ENCODE results near the gene CHST12. TPM values are rescaled to one million over a fixed set of nuclear protein-coding genes. Genes with fewer than 3 reads are reported as not detected.

Gene CHST12
- total RNA-seq, 1 experiment from 2014 or later: 19.3 TPM

GRCh38 chr7:2437136-2437535 lies 33.7 kb downstream of the CHST12 start:
- Histone ChIP-seq H3K27ac (ENCODE audit: insufficient read length, low read depth, low read length) (no peak overlapping the region), H3K9ac (ENCODE audit: extremely low read depth, insufficient read length, low read length) (no peak overlapping the region), H2AFZ (ENCODE audit: low read length) (no peak overlapping the region), H2AK5ac (ENCODE audit: insufficient read length, low read length) (no peak overlapping the region), H4K91ac (ENCODE audit: insufficient read length, low read depth, low read length) (no peak overlapping the region), H3K23me2 (ENCODE audit: insufficient read length, low read depth, low read length, poor library complexity, severe bottlenecking) (no peaks in the 10 kb centered on the region), H2BK120ac (ENCODE audit: low read depth, low read length, poor library complexity, severe bottlenecking) (no peak overlapping the region), H2BK5ac (ENCODE audit: insufficient read length, low read length) (no peak overlapping the region), H3K56ac (ENCODE audit: insufficient read length, low read depth, low read length) (no peak overlapping the region), H2BK15ac (ENCODE audit: low read depth, low read length) (no peak overlapping the region), H3K9me3 (ENCODE audit: control insufficient read depth, low read depth, low read length) (no peaks in the 10 kb centered on the region), H3K4me1 (ENCODE audit: insufficient read depth, low read length) (no peaks in the 10 kb centered on the region), H4K8ac (replicated peaks; ENCODE audit: insufficient read length, low read depth, low read length) (no peak overlapping the region), H4K20me1 (ENCODE audit: control insufficient read depth, insufficient read depth, insufficient read length) (no peaks in the 10 kb centered on the region), H3K4ac (ENCODE audit: low read depth, low read length) (no peak overlapping the region), H3K27me3 (ENCODE audit: insufficient read depth, low read length) (no peaks in the 10 kb centered on the region), H4K5ac (ENCODE audit: insufficient read length, low read depth, low read length) (no peak overlapping the region), H2BK12ac (ENCODE audit: insufficient read length, low read depth, low read length) (no peak overlapping the region), H3K79me1 (ENCODE audit: insufficient read depth, low read depth, low read length, poor library complexity, severe bottlenecking) (no peaks in the 10 kb centered on the region), H3K79me2 (ENCODE audit: insufficient read depth, low read length) (no peaks in the 10 kb centered on the region), H3K23ac (ENCODE audit: insufficient read length, low read depth, low read length) (no peak overlapping the region), H3T11ph (ENCODE audit: low read length) (no peak overlapping the region), H3K18ac (ENCODE audit: insufficient read length, low read depth, low read length) (no peak overlapping the region), H3K4me2 (ENCODE audit: insufficient read depth, insufficient read length, low read length) (no peak overlapping the region), H2BK20ac (ENCODE audit: low read depth, low read length, poor library complexity, severe bottlenecking) (no peak overlapping the region), H3K14ac (ENCODE audit: insufficient read depth, low read length) (no peak overlapping the region)
- DNase-seq: no peak
- H3K9me3 Mint-ChIP-seq: no peaks in the 10 kb centered on the region; a peak in 1 of 5 replicates
- peaks cover 0 to 13% of the 10 kb centered on the region in 2 experiments; a peak in 2 of 4 replicates for H3K4me1 Mint-ChIP-seq
- no peaks in the 10 kb centered on the region for H3K27me3 Mint-ChIP-seq (ENCODE audit: low read depth)
- H3K4me3 Mint-ChIP-seq: no peak overlapping the region
- peaks cover 4 to 41% (median 21%) of the 10 kb centered on the region in 3 experiments for H3K36me3 Mint-ChIP-seq (ENCODE audit: insufficient read depth in 1 of 3, low read depth in 3 of 3)
- no peak for TF ChIP-seq CTCF (conservative IDR thresholded peaks at IDR 0.05)
- no peak overlapping the region for H3K27ac Mint-ChIP-seq
- WGBS (ENCODE audit: extremely low coverage, insufficient read length, low lambda C conversion rate): no CpG with 5 or more reads among the region's 9 CpGs

Data from H9 (cell line).